HG02938 (cell line): ENCODE data around the gene ZNF547.

Experiments
- ATAC-seq: cut with Tn5 transposase; IDR thresholded peaks from one replicate; pipeline ENCODE4 v1.9.1; 2021; ENCODE audit warnings: mild to moderate bottlenecking, moderate library complexity; ENCODE audit not compliant: unreplicated experiment

Gene ZNF547

DNA sequence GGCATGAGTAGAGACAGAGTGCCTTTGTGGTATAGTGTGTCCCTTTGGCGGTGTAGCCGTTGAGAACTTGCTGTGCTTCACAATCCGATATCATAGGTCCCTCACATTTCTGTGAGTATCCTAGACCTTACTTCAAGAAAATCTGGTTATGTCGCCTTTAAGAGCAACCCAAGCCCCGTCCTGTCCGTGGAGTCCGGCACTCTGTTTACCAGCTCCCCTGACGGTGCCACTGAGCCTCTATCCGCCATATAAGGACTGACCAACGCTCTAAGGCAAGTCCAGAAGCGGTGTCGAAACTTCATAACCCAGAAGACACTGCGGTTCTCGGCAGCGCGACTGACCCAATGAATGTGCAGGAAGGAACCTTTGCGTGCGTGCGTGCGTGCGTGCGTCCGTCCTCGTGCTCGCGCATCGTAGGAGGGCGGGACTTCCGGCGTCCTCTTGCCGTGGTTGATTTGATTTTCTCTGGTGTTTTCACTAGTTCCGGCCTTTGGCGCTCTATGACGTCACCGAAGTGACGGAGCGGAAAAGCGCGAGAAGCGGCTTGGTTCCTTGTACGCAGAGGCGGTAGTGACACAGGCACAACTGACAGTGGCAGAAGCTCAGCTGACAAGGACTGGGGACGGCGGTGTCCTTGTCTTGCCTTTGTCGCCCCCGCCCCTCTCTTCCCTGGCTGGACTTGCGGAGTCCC is at the start of gene ZNF547, which contains the start of gene TRAPPC2B:
TSS of gene ZNF547 (plus strand) at position 555 of the 691 bp plus-strand sequence. CDS start 5,005 bp downstream, outside the sequence.
TSS of gene TRAPPC2B (plus strand) at position 555 of the 691 bp plus-strand sequence. CDS start 1,283 bp downstream, outside the sequence.
- peak; percentile 94 for ATAC-seq

- no peak for ATAC-seq
These were observed 49.2 kb upstream of the ZNF547 start for GRCh38 chr19:57314146-57314545.

- ATAC-seq = no peak
These were observed 45.8 kb upstream of the ZNF547 start for GRCh38 chr19:57317503-57317902.

DNA sequence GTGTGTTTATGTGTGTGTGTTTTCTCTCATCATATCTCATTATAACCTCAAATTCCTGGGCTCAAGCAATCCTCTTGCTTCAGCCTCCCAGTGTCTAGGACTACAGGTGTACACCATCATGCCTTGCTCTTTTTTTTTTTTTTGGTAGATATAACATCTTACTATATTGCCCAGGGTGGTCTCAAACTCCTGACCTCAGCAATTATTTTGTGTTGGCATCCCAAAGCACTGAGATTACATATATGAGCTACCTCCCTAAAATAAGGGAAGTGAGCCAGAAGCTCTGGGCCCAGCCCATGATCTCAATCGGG is 43.5 kb upstream of the ZNF547 start:
- ATAC-seq = no peak

GRCh38 chr19:57320180-57321084 is 42.9 kb upstream of the ZNF547 start, which contains the start of gene ZNF543:
Gene ZNF543, plus strand, starts transcription at chr19:57320472. Its CDS starts 382 bp downstream, at chr19:57320854.
- peak; percentile 96 for ATAC-seq

DNA sequence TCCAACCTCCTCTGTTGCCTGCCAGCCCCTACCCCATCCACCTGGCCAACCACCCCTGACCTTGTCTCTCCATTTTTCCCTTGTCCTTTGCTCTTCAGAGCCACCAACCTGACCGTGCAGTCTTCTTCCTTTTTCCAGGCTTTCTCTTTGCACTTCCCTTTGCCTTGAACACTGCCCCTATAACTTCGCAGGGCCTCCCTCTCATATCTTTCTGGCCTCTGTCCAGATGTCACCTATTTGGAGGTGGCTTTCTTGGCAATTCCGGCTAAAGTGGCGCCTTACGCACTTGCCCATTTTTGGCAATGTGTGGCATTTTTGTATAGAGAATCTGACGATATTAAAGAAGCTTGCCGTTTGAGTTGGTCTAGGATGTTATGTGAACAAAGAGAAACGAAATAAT is 42.2 kb upstream of the ZNF547 start:
- ATAC-seq = no peak

DNA sequence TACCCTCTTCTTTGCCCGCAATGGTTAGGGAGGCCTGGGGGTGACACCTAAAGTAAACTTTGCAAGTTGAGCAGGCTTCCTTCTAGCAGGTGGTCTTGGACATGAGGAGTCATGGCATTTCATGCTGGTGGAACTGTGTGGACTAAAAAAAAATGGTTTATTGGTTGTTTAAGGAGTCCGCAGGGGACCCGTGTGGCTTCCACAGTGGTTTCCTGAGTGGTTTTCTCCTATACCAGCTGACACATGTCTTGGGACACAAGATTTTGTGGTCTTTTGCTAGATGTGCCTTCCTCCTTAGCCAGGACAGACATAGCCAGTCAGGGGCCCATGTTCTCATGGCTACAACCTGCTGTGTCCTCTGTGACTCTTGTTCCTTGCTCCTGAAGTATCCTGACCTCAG is 41.6 kb upstream of the ZNF547 start:
- no peak for ATAC-seq

- no peak for ATAC-seq
These were observed 38.4 kb upstream of the ZNF547 start for GRCh38 chr19:57324992-57325391.

DNA sequence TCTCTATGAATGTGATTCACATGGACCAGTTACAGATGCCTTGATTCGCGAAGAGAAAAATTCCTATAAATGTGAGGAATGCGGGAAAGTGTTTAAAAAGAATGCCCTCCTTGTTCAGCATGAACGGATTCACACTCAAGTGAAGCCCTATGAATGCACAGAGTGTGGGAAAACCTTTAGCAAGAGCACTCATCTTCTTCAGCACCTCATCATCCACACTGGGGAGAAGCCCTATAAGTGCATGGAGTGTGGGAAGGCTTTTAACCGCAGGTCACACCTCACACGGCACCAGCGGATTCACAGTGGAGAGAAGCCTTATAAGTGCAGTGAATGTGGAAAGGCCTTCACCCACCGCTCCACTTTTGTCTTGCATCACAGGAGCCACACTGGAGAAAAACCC is 35.4 kb upstream of the ZNF547 start:
- no peak for ATAC-seq

GRCh38 chr19:57334191-57334590 is 29.2 kb upstream of the ZNF547 start:
- no peak for ATAC-seq

DNA sequence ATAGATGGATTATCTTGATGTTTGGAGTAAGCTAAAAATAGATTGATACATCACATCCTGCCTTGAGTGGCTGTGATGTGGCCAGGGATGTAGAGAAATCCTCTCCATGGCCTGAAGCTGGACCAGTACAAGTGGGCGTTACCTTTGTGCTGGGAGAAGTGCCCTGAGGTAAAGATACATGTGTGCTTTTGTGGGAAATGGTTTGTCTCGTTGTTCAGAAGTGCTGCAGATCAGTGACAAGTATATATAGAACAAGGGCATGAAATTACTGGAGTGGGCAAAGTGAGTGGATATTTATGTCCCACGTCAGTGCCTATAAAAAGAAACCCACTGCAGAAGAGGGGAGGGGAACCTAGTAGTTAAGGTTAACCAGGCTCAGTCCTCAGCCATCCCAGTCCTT is 24.5 kb upstream of the ZNF547 start:
- no peak for ATAC-seq

GRCh38 chr19:57342582-57342981 is 20.8 kb upstream of the ZNF547 start:
- no peak for ATAC-seq

GRCh38 chr19:57348136-57348535 is 15.2 kb upstream of the ZNF547 start:
- ATAC-seq = no peak

DNA sequence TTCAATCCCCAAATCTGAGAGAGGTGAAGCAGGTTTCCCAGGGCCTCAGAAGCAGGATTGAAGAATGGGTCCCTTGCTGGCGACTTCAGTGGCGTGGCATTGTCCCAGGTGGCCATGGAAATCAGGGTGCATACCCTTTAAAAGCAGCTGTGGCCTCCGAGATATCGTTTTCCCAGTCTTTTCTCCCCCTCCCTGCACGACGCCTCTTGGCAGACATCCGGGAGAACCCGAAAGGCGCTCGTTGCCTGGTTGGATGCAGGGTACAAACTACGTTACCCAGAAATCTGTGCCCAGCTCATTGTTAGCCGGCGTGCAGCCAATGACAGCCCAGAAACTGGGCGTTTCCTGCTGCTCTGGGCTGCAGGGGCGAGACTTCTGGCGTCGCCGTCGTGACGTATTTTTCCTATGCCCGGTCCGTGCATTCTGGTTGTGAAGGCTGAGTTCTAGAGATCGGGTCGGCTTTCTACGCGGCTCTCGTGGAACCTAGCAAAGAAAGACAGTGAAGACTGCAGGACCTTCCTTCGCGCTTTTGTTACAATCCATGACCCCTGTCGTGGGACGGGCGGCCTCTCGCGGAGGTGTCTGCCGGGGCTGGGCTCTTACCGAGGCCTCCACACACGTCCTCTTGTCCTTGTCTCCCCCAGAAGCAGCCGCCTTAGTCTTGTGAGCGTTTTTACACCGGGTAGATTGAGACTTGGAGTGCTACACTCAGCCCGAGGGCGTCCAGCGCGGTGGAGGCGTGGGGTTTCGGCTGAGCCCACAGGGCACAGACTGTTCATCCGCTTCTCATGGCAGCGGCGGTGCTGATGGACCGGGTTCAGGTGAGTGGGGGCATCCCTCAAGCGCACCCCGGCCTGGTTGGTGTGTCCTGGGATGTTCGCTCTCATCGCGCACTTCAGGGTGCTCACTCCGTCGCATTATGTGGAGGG is 12.2 kb upstream of the ZNF547 start, which contains the start of gene ZNF304:
TSS of gene ZNF304 (plus strand) at position 395 of the 929 bp plus-strand sequence. CDS start at position 789, 394 bp downstream.
- peak; percentile 94 for ATAC-seq

DNA sequence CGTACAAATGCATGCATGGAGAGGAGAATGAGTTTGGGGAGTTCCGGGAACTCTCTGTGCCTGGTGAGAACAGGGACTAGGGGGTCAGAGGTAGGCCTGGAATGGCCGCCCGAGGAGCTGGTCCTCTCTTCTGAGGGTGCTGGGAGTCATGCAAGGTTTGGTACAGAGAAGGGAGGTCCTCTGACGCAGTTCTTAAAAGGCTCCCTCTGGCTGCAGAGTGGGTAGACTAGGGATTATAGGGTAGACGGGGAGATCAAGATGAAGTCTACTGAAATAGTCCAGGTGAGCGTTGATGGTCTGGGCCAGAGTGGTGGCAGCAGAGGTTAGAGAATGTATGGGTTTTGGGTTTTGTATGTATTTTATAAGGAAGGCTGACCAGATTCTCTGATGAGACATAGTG is 11.5 kb upstream of the ZNF547 start:
- no peak for ATAC-seq

DNA sequence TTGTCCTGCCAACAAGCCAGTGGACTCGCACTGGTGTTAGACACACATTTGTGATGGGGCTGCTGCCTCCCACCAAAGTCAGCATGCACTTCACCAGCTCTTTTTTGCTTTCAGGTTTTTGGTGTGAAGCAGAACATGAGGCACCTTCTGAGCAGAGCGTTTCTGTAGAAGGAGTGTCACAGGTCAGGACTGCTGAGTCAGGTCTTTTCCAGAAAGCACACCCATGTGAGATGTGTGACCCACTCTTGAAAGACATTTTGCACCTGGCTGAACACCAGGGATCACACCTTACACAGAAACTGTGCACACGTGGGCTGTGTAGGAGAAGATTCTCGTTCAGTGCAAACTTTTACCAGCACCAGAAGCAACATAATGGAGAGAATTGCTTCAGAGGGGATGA is 7.4 kb upstream of the ZNF547 start:
- ATAC-seq = no peak

- no peak for ATAC-seq
These were observed 5.9 kb upstream of the ZNF547 start for GRCh38 chr19:57357406-57357805.

GRCh38 chr19:57359300-57359699 is 4.1 kb upstream of the ZNF547 start:
- no peak for ATAC-seq

DNA sequence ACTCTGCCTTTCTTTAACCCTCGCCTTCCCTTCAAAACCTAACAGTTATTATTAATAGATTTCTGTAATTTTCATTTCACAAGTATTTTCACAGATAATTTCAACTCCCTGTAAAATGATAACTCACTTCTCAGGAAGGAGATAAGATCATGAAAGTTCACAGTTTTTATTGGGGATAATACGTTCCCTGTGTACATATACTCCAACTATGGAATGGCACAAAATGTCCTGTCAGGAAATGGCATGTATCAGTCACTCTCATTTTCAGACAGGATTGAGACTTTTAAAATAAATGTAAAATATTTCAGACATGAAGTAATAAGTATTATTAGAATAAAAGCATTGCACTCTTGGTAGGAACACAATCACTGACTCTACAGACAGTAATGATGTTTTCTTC is 932 bp upstream of the ZNF547 start:
- ATAC-seq = no peak

DNA sequence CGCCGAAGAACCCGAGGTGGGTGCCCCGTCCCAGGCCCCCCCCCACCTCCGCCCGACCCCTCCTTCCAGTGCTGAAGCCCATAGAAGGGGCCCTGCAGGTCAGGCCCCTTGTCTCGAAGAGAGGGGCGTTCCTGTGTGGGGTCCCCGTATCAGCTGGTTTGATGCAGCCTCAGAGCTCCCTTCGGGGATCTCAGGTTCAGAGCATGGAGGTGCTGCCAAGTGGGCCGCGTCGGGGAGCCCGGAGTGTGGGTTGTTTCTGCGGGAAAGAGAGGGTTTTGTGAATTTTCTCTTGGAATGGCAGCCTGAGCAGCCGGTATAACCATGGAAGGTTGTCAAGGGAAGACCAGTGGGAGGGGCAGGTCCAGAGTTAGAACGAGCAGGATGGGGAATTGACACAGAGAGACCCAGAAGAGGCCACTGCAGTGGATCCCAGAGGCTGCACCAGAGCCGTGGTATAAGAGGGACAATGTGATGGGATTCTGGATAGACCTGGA is 384 bp downstream of the ZNF547 start:
- ATAC-seq = peak; percentile 14

GRCh38 chr19:57366776-57367175 is 3.4 kb downstream of the ZNF547 start:
- no peak for ATAC-seq
